Measurements from ENCODE around the gene MDFI. TPM values are rescaled to one million over a fixed set of nuclear protein-coding genes. Genes with fewer than 3 reads are reported as not detected.

Gene MDFI
- total RNA-seq, 1 donor from 2014 or later: 94.5 TPM

GRCh38 chr6:41690541-41691330 is 52.5 kb downstream of the MDFI start:
- peaks cover 10% of the 10 kb centered on the region for H3K4me1 Mint-ChIP-seq (ENCODE audit: unreplicated experiment)
- TF ChIP-seq, protein P1, sequence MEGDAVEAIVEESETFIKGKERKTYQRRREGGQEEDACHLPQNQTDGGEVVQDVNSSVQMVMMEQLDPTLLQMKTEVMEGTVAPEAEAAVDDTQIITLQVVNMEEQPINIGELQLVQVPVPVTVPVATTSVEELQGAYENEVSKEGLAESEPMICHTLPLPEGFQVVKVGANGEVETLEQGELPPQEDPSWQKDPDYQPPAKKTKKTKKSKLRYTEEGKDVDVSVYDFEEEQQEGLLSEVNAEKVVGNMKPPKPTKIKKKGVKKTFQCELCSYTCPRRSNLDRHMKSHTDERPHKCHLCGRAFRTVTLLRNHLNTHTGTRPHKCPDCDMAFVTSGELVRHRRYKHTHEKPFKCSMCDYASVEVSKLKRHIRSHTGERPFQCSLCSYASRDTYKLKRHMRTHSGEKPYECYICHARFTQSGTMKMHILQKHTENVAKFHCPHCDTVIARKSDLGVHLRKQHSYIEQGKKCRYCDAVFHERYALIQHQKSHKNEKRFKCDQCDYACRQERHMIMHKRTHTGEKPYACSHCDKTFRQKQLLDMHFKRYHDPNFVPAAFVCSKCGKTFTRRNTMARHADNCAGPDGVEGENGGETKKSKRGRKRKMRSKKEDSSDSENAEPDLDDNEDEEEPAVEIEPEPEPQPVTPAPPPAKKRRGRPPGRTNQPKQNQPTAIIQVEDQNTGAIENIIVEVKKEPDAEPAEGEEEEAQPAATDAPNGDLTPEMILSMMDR (conservative IDR thresholded peaks at IDR 0.05): no peak
- H3K36me3 Mint-ChIP-seq: no peaks in the 10 kb centered on the region
- no peak for DNase-seq (ENCODE audit: extremely low spot score, unreplicated experiment)
- H3K4me3 Mint-ChIP-seq: no peak overlapping the region
- H3K27ac Mint-ChIP-seq: no peak overlapping the region
- no peaks in the 10 kb centered on the region for H3K9me3 Mint-ChIP-seq
- peaks cover 25% of the 10 kb centered on the region for H3K27me3 Mint-ChIP-seq

GRCh38 chr6:41691426-41692079 is 53.3 kb downstream of the MDFI start:
- H3K27me3 Mint-ChIP-seq: peaks cover 25% of the 10 kb centered on the region
- peaks cover 10% of the 10 kb centered on the region for H3K4me1 Mint-ChIP-seq (ENCODE audit: unreplicated experiment)
- H3K4me3 Mint-ChIP-seq: no peak overlapping the region
- H3K9me3 Mint-ChIP-seq: no peaks in the 10 kb centered on the region
- H3K36me3 Mint-ChIP-seq: no peaks in the 10 kb centered on the region
- H3K27ac Mint-ChIP-seq: no peak overlapping the region
- DNase-seq (ENCODE audit: extremely low spot score, unreplicated experiment): no peak
- TF ChIP-seq, protein P1 (conservative IDR thresholded peaks at IDR 0.05): no peak

DNA sequence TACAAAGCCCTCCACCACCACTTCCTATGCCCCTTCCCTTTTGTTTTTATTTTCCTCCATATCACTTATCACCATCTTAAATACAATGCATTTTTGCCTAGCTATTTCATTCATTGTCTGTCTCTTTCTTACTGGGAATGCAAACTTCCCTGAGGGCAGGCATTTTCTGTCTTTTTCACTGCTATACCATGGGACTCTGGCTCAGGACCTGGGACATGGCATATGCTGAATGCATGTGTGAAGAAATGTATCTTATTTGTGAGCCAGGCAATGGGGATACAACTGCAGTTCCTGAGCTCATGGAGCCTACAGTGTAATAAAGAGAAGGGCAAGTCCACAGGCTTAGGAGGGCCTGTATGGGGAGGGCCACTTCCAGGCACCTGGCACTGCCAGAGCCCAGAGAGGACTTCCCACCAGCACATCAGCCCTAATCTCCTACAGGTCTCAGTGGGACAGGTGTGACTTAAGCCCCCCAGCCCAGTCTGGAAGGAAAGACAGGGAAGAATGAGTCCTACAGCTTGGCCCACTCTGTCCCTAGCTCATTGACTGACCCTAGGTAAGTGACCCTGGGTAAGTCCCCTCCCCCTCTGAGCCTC is 53.9 kb downstream of the MDFI start:
- no peak overlapping the region for H3K27ac Mint-ChIP-seq
- no peaks in the 10 kb centered on the region for H3K9me3 Mint-ChIP-seq
- TF ChIP-seq, protein P1 (conservative IDR thresholded peaks at IDR 0.05): no peak
- no peak overlapping the region for H3K4me3 Mint-ChIP-seq
- H3K4me1 Mint-ChIP-seq (ENCODE audit: unreplicated experiment): peaks cover 10% of the 10 kb centered on the region
- no peaks in the 10 kb centered on the region for H3K36me3 Mint-ChIP-seq
- DNase-seq (ENCODE audit: extremely low spot score, unreplicated experiment): no peak
- H3K27me3 Mint-ChIP-seq: peaks cover 25% of the 10 kb centered on the region

- TF ChIP-seq, protein P1 (conservative IDR thresholded peaks at IDR 0.05): no peak
- Mint-ChIP-seq H3K36me3 (no peaks in the 10 kb centered on the region), H3K27ac (no peak overlapping the region), H3K4me1 (ENCODE audit: unreplicated experiment) (peaks cover 9% of the 10 kb centered on the region), H3K27me3 (peaks cover 25% of the 10 kb centered on the region), H3K9me3 (no peaks in the 10 kb centered on the region), H3K4me3 (no peak overlapping the region)
- no peak for DNase-seq (ENCODE audit: extremely low spot score, unreplicated experiment)
Measured at GRCh38 chr6:41692730-41693129, 54.5 kb downstream of the MDFI start.

GRCh38 chr6:41693281-41694240 is 55.3 kb downstream of the MDFI start:
- H3K36me3 Mint-ChIP-seq: no peaks in the 10 kb centered on the region
- peaks cover 21% of the 10 kb centered on the region for H3K27me3 Mint-ChIP-seq
- no peak overlapping the region for H3K27ac Mint-ChIP-seq
- peaks cover 10% of the 10 kb centered on the region for H3K4me1 Mint-ChIP-seq (ENCODE audit: unreplicated experiment)
- no peak for DNase-seq (ENCODE audit: extremely low spot score, unreplicated experiment)
- no peaks in the 10 kb centered on the region for H3K9me3 Mint-ChIP-seq
- H3K4me3 Mint-ChIP-seq: no peak overlapping the region
- TF ChIP-seq, protein P1 (conservative IDR thresholded peaks at IDR 0.05): no peak
